ENCODE measurements around the gene RORB. TPM values are rescaled to one million over a fixed set of nuclear protein-coding genes. Genes with fewer than 3 reads are reported as not detected.

The RORB gene
- total and polyA plus RNA-seq, 2 donors (not counting 1 experiment from before 2014, with no cell fraction given), result 0.24 to 4.3 TPM

DNA sequence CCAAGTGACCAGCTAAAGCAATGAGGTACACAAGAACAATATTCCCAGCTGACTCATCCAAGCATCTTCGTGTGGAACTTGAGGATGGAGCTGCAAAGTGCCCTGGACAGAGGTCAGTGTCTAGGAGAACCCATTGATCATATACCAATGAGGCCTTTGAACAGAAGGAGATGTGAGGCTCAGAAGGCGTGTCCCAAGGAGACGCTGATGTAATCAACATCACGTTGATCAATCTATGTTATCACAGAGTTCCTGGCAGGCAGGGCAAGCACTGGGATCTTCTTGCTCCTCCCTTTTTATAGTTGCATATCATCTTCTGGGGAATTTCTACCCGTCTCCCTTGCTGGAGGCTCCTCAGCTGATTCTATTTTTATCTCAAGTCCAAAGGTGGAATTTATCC is 227.2 kb downstream of the RORB start:
- Histone ChIP-seq H3K36me3 (ENCODE audit: control insufficient read depth, insufficient read depth, low read length) (no peaks in the 10 kb centered on the region), H3K27ac (ENCODE audit: insufficient read depth, low read length) (no peak overlapping the region), H3K9ac (ENCODE audit: insufficient read depth, low read length) (no peak overlapping the region), H3K4me3 (replicated peaks in 1 of 4; ENCODE audit: control extremely low read depth in 1 of 4, insufficient read depth in 1 of 4, low read depth in 3 of 4, low read length in 4 of 4) (no peak overlapping the region), H4K20me1 (ENCODE audit: control insufficient read depth, extremely low read depth, insufficient read depth, low read length) (no peaks in the 10 kb centered on the region), H3K79me2 (ENCODE audit: control insufficient read depth, insufficient read depth, low read length) (no peaks in the 10 kb centered on the region), H3K4me2 (ENCODE audit: extremely low read depth, insufficient read depth, low read length) (no peak overlapping the region), H3K27me3 (ENCODE audit: control insufficient read depth, insufficient read depth, low read length) (no peaks in the 10 kb centered on the region), H3K4me1 (ENCODE audit: control insufficient read depth, extremely low read depth, insufficient read depth, low read length) (no peaks in the 10 kb centered on the region), H3K9me3 (ENCODE audit: control insufficient read depth, insufficient read depth, low read depth, low read length) (no peaks in the 10 kb centered on the region), H2AFZ (ENCODE audit: low read length) (no peak overlapping the region)
- no peak for TF ChIP-seq EZH2 (IDR thresholded peaks at IDR 0.05; ENCODE audit: low read length, missing control alignments)
- TF ChIP-seq, protein P1, sequence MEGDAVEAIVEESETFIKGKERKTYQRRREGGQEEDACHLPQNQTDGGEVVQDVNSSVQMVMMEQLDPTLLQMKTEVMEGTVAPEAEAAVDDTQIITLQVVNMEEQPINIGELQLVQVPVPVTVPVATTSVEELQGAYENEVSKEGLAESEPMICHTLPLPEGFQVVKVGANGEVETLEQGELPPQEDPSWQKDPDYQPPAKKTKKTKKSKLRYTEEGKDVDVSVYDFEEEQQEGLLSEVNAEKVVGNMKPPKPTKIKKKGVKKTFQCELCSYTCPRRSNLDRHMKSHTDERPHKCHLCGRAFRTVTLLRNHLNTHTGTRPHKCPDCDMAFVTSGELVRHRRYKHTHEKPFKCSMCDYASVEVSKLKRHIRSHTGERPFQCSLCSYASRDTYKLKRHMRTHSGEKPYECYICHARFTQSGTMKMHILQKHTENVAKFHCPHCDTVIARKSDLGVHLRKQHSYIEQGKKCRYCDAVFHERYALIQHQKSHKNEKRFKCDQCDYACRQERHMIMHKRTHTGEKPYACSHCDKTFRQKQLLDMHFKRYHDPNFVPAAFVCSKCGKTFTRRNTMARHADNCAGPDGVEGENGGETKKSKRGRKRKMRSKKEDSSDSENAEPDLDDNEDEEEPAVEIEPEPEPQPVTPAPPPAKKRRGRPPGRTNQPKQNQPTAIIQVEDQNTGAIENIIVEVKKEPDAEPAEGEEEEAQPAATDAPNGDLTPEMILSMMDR (conservative IDR thresholded peaks at IDR 0.05 in 1 of 2, IDR thresholded peaks at IDR 0.05 in 1 of 2; ENCODE audit: low read depth in 1 of 2, low read length in 2 of 2), result no peak
- DNase-seq (ENCODE audit: low read depth in 2 of 2), result no peak

DNA sequence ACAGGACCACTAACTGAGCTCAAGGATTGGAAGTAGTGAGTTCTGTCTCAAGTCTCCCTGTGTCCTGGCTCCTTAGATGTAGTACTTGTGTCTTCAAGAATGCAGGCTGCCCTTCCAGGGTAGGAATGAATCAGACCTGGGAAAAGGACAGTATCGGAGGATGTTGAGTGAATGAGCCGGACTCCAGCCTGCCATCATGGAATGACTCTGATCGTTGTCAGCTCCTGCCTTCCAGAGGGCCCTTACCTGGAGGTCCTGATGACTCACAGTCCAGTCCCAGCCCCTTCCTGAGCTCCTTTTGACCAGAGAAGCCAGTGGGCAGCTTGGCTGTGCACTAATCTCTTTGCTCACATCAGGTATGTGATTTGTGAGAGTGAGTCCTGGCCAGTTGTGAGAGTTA is 229.4 kb downstream of the RORB start:
- TF ChIP-seq, protein P1 (conservative IDR thresholded peaks at IDR 0.05 in 1 of 2, IDR thresholded peaks at IDR 0.05 in 1 of 2; ENCODE audit: low read depth in 1 of 2, low read length in 2 of 2), result no peak
- TF ChIP-seq EZH2 (IDR thresholded peaks at IDR 0.05; ENCODE audit: low read length, missing control alignments), result no peak
- H3K4me2 ChIP-seq (ENCODE audit: extremely low read depth, insufficient read depth, low read length), result no peak overlapping the region

DNA sequence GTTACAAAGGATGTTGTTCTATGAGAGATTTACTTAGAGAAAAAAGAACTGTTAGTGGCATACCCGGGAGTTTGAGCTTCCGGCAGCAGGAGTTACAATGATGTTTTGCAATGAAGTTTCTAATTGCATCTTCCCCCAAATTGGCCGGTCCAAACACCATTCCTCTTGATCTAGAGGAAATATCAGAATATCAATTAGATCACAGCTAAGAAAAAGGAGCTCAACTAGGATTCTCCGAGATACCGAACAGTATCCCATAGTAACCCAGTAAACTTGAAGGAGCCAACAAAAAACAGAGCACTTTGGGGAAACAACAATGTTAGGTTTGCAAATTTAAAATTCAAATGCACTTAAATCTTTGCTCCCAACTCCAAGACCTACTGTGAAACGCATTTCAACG is 231.0 kb downstream of the RORB start:
- no peak overlapping the region for H3K4me2 ChIP-seq (ENCODE audit: extremely low read depth, insufficient read depth, low read length)
- no peaks in the 10 kb centered on the region for H3K79me2 ChIP-seq (ENCODE audit: control insufficient read depth, insufficient read depth, low read length)
- H2AFZ ChIP-seq (ENCODE audit: low read length), result no peak overlapping the region
- no peak overlapping the region for H3K4me3 ChIP-seq (replicated peaks in 1 of 4; ENCODE audit: control extremely low read depth in 1 of 4, insufficient read depth in 1 of 4, low read depth in 3 of 4, low read length in 4 of 4)
- H3K27ac ChIP-seq (ENCODE audit: insufficient read depth, low read length), result no peak overlapping the region
- no peaks in the 10 kb centered on the region for H3K27me3 ChIP-seq (ENCODE audit: control insufficient read depth, insufficient read depth, low read length)
- H3K9me3 ChIP-seq (ENCODE audit: control insufficient read depth, insufficient read depth, low read depth, low read length), result no peaks in the 10 kb centered on the region
- no peaks in the 10 kb centered on the region for H3K4me1 ChIP-seq (ENCODE audit: control insufficient read depth, extremely low read depth, insufficient read depth, low read length)
- no peaks in the 10 kb centered on the region for H3K36me3 ChIP-seq (ENCODE audit: control insufficient read depth, insufficient read depth, low read length)
- H4K20me1 ChIP-seq (ENCODE audit: control insufficient read depth, extremely low read depth, insufficient read depth, low read length), result no peaks in the 10 kb centered on the region
- DNase-seq (ENCODE audit: low read depth in 2 of 2), result no peak
- TF ChIP-seq, protein P1 (conservative IDR thresholded peaks at IDR 0.05 in 1 of 2, IDR thresholded peaks at IDR 0.05 in 1 of 2; ENCODE audit: low read depth in 1 of 2, low read length in 2 of 2), result no peak
- no peak for TF ChIP-seq EZH2 (IDR thresholded peaks at IDR 0.05; ENCODE audit: low read length, missing control alignments)
- no peak overlapping the region for H3K9ac ChIP-seq (ENCODE audit: insufficient read depth, low read length)

More for the DNA sequence above, 229.4 kb downstream of the RORB start:
- Histone ChIP-seq H3K4me3 (replicated peaks in 1 of 4; ENCODE audit: control extremely low read depth in 1 of 4, insufficient read depth in 1 of 4, low read depth in 3 of 4, low read length in 4 of 4) (no peak overlapping the region), H3K36me3 (ENCODE audit: control insufficient read depth, insufficient read depth, low read length) (no peaks in the 10 kb centered on the region), H3K9ac (ENCODE audit: insufficient read depth, low read length) (no peak overlapping the region), H3K9me3 (ENCODE audit: control insufficient read depth, insufficient read depth, low read depth, low read length) (no peaks in the 10 kb centered on the region), H3K4me1 (ENCODE audit: control insufficient read depth, extremely low read depth, insufficient read depth, low read length) (no peaks in the 10 kb centered on the region), H2AFZ (ENCODE audit: low read length) (no peak overlapping the region), H3K27me3 (ENCODE audit: control insufficient read depth, insufficient read depth, low read length) (no peaks in the 10 kb centered on the region), H3K79me2 (ENCODE audit: control insufficient read depth, insufficient read depth, low read length) (no peaks in the 10 kb centered on the region), H3K27ac (ENCODE audit: insufficient read depth, low read length) (no peak overlapping the region), H4K20me1 (ENCODE audit: control insufficient read depth, extremely low read depth, insufficient read depth, low read length) (no peaks in the 10 kb centered on the region)
- no peak for DNase-seq (ENCODE audit: low read depth in 2 of 2)
